Endodermal cell (in vitro differentiated cells): ENCODE data around the gene ASH1L. TPM values are rescaled to one million over a fixed set of nuclear protein-coding genes. Genes with fewer than 3 reads are reported as not detected.

Experiments used
- DNase-seq: peaks from one replicate; pipeline ENCODE4 v3.0.0-alpha.2; 2017
- H3K27ac ChIP-seq: 2 replicates; pipeline ENCODE4 v1.5.1; 2013; ENCODE audit warnings: mild to moderate bottlenecking, low read depth, low read length, moderate library complexity
- H3K27me3 ChIP-seq: 2 replicates; pipeline ENCODE4 v1.6.1; 2013; ENCODE audit warnings: mild to moderate bottlenecking, low read length, moderate library complexity; ENCODE audit not compliant: insufficient read depth, control insufficient read depth, poor library complexity, severe bottlenecking
- H3K36me3 ChIP-seq: 2 replicates; pipeline ENCODE4 v1.7.0; 2013; ENCODE audit warnings: mild to moderate bottlenecking, low read length, moderate library complexity; ENCODE audit not compliant: control insufficient read depth, insufficient read depth
- H3K4me1 ChIP-seq: one replicate; pipeline ENCODE4 v1.7.0; 2013; ENCODE audit warnings: low read length; ENCODE audit not compliant: control insufficient read depth, insufficient read depth
- H3K4me3 ChIP-seq: 2 replicates; pipeline ENCODE4 v1.5.1; 2013; ENCODE audit warnings: mild to moderate bottlenecking, low read length, moderate library complexity
- H3K9ac ChIP-seq: 2 replicates; pipeline ENCODE4 v1.6.1; 2013; ENCODE audit warnings: mild to moderate bottlenecking, low read length, moderate library complexity; ENCODE audit not compliant: poor library complexity, severe bottlenecking; ENCODE audit errors: extremely low read depth
- H3K9me3 ChIP-seq: 2 replicates; pipeline ENCODE4 v1.6.1; 2013; ENCODE audit warnings: mild to moderate bottlenecking, low read length, moderate library complexity; ENCODE audit not compliant: control insufficient read depth
- H3K27ac Mint-ChIP-seq: 2 replicates; pipeline ENCODE4 v1.8.0; 2020; ENCODE audit warnings: mixed read lengths
- H3K27me3 Mint-ChIP-seq: 2 replicates; pipeline ENCODE4 v1.8.0; 2021; ENCODE audit warnings: mild to moderate bottlenecking, mixed read lengths; ENCODE audit not compliant: insufficient read depth
- H3K36me3 Mint-ChIP-seq: 2 replicates; pipeline ENCODE4 v1.8.0; 2020; ENCODE audit warnings: low read depth, mixed read lengths
- H3K4me1 Mint-ChIP-seq: 2 replicates; pipeline ENCODE4 v1.8.0; 2020; ENCODE audit warnings: mixed read lengths
- H3K4me3 Mint-ChIP-seq: 2 replicates; pipeline ENCODE4 v1.8.0; 2020; ENCODE audit warnings: mild to moderate bottlenecking, moderate library complexity, mixed read lengths
- H3K9me3 Mint-ChIP-seq: 2 replicates; pipeline ENCODE4 v1.8.0; 2020; ENCODE audit warnings: mild to moderate bottlenecking, mixed read lengths
- WGBS, 2 experiments: methylation state at CpG; one replicate each; pipeline versions ENCODE4 v1.1.5 to v1.1.7; 2013; ENCODE audit warnings: missing lambda C conversion rate in 2 of 2, mixed read lengths in 1 of 2; ENCODE audit not compliant: insufficient coverage in 1 of 2, insufficient read length in 1 of 2; 5-methylcytosine and 5-hydroxymethylcytosine counted together
- total RNA-seq, 2 donors: library from RNA; stranded (reverse); fragmentation: NEBNext Ultra II Directional in 1 of 2; extraction: Animal tissue kit (Norgen Biotek cat#: 25700) in 1 of 2; gene quantifications; 2 replicates in 1 of 2; 3 replicates in 1 of 2; pipeline ENCODE4 v1.2.1, GENCODE V29; 2021
- TF ChIP-seq, protein P1 (sequence below): fragments of 200-600 bp; sonication (generic); conservative IDR thresholded peaks from 2 replicates; pipeline ENCODE4 v1.5.0; 2021; ENCODE audit warnings: antibody characterized with exemption, mild to moderate bottlenecking

Gene ASH1L
- total RNA-seq, 2 donors from 2014 or later = 34.5 to 37.0 TPM

GRCh38 chr1:155531624-155532023 is 31.0 kb downstream of the ASH1L start:
- Mint-ChIP-seq H3K9me3 (no peaks in the 10 kb centered on the region), H3K36me3 (peaks cover 9% of the 10 kb centered on the region), H3K27me3 (no peaks in the 10 kb centered on the region), H3K27ac (no peak overlapping the region), H3K4me3 (no peak overlapping the region), H3K4me1 (peaks cover 1% of the 10 kb centered on the region)
- H3K4me3 ChIP-seq = no peak overlapping the region
- no CpG with 5 or more reads among the region's 1 CpG for WGBS, 2 experiments
- TF ChIP-seq, protein P1, sequence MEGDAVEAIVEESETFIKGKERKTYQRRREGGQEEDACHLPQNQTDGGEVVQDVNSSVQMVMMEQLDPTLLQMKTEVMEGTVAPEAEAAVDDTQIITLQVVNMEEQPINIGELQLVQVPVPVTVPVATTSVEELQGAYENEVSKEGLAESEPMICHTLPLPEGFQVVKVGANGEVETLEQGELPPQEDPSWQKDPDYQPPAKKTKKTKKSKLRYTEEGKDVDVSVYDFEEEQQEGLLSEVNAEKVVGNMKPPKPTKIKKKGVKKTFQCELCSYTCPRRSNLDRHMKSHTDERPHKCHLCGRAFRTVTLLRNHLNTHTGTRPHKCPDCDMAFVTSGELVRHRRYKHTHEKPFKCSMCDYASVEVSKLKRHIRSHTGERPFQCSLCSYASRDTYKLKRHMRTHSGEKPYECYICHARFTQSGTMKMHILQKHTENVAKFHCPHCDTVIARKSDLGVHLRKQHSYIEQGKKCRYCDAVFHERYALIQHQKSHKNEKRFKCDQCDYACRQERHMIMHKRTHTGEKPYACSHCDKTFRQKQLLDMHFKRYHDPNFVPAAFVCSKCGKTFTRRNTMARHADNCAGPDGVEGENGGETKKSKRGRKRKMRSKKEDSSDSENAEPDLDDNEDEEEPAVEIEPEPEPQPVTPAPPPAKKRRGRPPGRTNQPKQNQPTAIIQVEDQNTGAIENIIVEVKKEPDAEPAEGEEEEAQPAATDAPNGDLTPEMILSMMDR = no peak
- no peaks in the 10 kb centered on the region for H3K9me3 ChIP-seq
- H3K4me1 ChIP-seq = no peaks in the 10 kb centered on the region
- H3K27ac ChIP-seq = no peak overlapping the region
- DNase-seq = no peak
- H3K36me3 ChIP-seq = no peaks in the 10 kb centered on the region
- H3K9ac ChIP-seq = no peak overlapping the region
- no peaks in the 10 kb centered on the region for H3K27me3 ChIP-seq

- no peak overlapping the region for H3K27ac ChIP-seq
- H3K36me3 ChIP-seq = no peaks in the 10 kb centered on the region
- Mint-ChIP-seq H3K36me3 (peaks cover 9% of the 10 kb centered on the region), H3K4me1 (peaks cover 1% of the 10 kb centered on the region), H3K9me3 (no peaks in the 10 kb centered on the region), H3K27ac (no peak overlapping the region), H3K4me3 (no peak overlapping the region), H3K27me3 (no peaks in the 10 kb centered on the region)
- no peak for DNase-seq
- no peaks in the 10 kb centered on the region for H3K9me3 ChIP-seq
- TF ChIP-seq, protein P1 = no peak
- H3K4me3 ChIP-seq = no peak overlapping the region
- 93 to 100% methylated on average over 1 to 3 of the region's 3 CpGs for WGBS, 2 experiments
- H3K4me1 ChIP-seq = no peaks in the 10 kb centered on the region
- H3K27me3 ChIP-seq = no peaks in the 10 kb centered on the region
- no peak overlapping the region for H3K9ac ChIP-seq
Measured at GRCh38 chr1:155529929-155530328, 32.7 kb downstream of the ASH1L start.

DNA sequence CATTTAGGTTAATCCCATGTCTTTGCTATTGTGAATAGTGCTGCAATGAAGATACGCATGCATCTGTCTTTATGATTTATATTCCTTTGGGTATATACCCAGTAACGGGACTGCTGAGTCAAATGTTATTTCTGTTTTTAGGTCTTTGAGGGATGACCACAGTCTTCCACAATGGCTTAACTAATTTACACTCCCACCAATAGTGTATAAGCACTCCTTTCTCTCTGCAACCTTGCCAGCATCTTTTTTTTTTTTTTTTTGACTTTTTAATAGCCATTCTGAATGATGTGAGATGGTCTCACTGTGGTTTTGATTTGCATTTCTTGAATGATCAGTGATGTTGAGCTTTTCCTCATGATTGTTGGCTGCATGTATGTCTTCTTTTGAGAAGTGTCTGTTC is 33.5 kb downstream of the ASH1L start:
- 92 to 94% methylated on average over 2 of the region's 2 CpGs for WGBS, 2 experiments
- no peaks in the 10 kb centered on the region for H3K9me3 ChIP-seq
- no peaks in the 10 kb centered on the region for H3K27me3 Mint-ChIP-seq
- DNase-seq = no peak
- H3K27ac Mint-ChIP-seq = no peak overlapping the region
- H3K4me3 Mint-ChIP-seq = no peak overlapping the region
- TF ChIP-seq, protein P1 = no peak
- H3K4me3 ChIP-seq = no peak overlapping the region
- no peaks in the 10 kb centered on the region for H3K4me1 ChIP-seq
- H3K9ac ChIP-seq = no peak overlapping the region
- peaks cover 9% of the 10 kb centered on the region for H3K36me3 Mint-ChIP-seq
- peaks cover 1% of the 10 kb centered on the region for H3K4me1 Mint-ChIP-seq
- no peaks in the 10 kb centered on the region for H3K27me3 ChIP-seq
- no peaks in the 10 kb centered on the region for H3K36me3 ChIP-seq
- H3K9me3 Mint-ChIP-seq = no peaks in the 10 kb centered on the region
- H3K27ac ChIP-seq = no peak overlapping the region
